ENCODE measurements around the gene HTATIP2.
A peak's percentile ranks its signal among the peaks of the same experiment; 100 is the strongest.
"Not testable (repeated sequence)": the region's sequence is repeated elsewhere in the genome, so short reads cannot be mapped to it uniquely, and the experiment has no call there.

Gene HTATIP2

GRCh38 chr11:20373147-20373546 lies 9.6 kb downstream of the HTATIP2 start:
- no peak for DNase-seq

GRCh38 chr11:20373568-20374209 lies 10.2 kb downstream of the HTATIP2 start:
- no peak for DNase-seq

- no peak for DNase-seq
Measured at GRCh38 chr11:20374741-20375300, 11.3 kb downstream of the HTATIP2 start.

- DNase-seq = no peak
Measured at GRCh38 chr11:20376162-20376730, 12.7 kb downstream of the HTATIP2 start.

GRCh38 chr11:20385996-20386395 lies 22.5 kb downstream of the HTATIP2 start:
- DNase-seq = not testable (repeated sequence)

GRCh38 chr11:20387261-20388095 lies 24.0 kb downstream of the HTATIP2 start, which contains the start of gene PRMT3:
PRMT3 (plus strand) TSS chr11:20387716; CDS start chr11:20387747, 31 bp downstream.
- peak; percentile 98 for DNase-seq

GRCh38 chr11:20388096-20389055 lies 24.9 kb downstream of the HTATIP2 start:
- DNase-seq = peak; percentile 75

- peak; percentile 75 for DNase-seq
Measured at GRCh38 chr11:20397281-20397680, 33.8 kb downstream of the HTATIP2 start.

- no peak for DNase-seq
Measured at GRCh38 chr11:20399498-20399897, 36.0 kb downstream of the HTATIP2 start.

GRCh38 chr11:20403059-20403458 lies 39.5 kb downstream of the HTATIP2 start:
- DNase-seq = no peak

GRCh38 chr11:20406484-20406883 lies 43.0 kb downstream of the HTATIP2 start:
- DNase-seq = no peak

- no peak for DNase-seq
Measured at GRCh38 chr11:20407344-20407743, 43.8 kb downstream of the HTATIP2 start.

- no peak for DNase-seq
Measured at GRCh38 chr11:20415432-20415831, 51.9 kb downstream of the HTATIP2 start.

GRCh38 chr11:20417771-20418170 lies 54.3 kb downstream of the HTATIP2 start:
- DNase-seq = no peak

GRCh38 chr11:20421946-20422345 lies 58.4 kb downstream of the HTATIP2 start:
- no peak for DNase-seq

GRCh38 chr11:20429216-20429615 lies 65.7 kb downstream of the HTATIP2 start:
- DNase-seq = no peak
